Ishikawa (cell line): Measurements from ENCODE around the gene GART.

Experiments used
- EGR1 ChIP-seq: IDR thresholded peaks from 2 replicates; pipeline ENCODE4 v1.6.1; 2012
- RAD21 ChIP-seq: IDR thresholded peaks from 2 replicates; pipeline ENCODE4 v1.6.1; 2012; ENCODE audit warnings: low read depth
- TCF12 ChIP-seq: IDR thresholded peaks from 2 replicates; pipeline ENCODE4 v1.6.1; 2012; ENCODE audit warnings: low read depth
- TF ChIP-seq, protein P1 (sequence below): IDR thresholded peaks from 2 replicates; pipeline ENCODE4 v1.6.1; 2012
- TF ChIP-seq, protein P2 (sequence below): IDR thresholded peaks from 2 replicates; pipeline ENCODE4 v1.6.1; 2012; ENCODE audit warnings: low read depth, mild to moderate bottlenecking

DNA sequence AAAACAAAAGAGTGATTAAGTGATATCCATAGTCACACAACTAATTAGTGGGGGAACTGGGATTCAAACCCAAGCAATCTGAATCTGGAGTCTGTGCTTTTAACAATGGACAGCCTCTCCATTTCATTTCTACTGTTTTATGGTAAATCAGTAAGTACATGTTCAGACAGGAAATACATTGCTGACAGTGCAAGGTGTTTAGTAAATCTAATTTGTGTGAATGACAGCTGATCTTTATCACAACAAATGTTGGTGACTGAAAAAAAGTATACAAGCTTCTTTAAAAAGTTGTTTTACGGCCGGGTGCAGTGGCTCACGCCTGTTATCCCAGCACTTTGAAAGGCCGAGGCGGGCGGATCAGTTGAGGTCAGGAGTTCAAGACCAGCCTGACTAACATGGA is 26.0 kb upstream of the GART start:
- TF ChIP-seq RAD21 (no peak), TCF12 (no peak), EGR1 (no peak)
- TF ChIP-seq, protein P1, sequence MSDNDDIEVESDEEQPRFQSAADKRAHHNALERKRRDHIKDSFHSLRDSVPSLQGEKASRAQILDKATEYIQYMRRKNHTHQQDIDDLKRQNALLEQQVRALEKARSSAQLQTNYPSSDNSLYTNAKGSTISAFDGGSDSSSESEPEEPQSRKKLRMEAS: no peak
- TF ChIP-seq, protein P2, sequence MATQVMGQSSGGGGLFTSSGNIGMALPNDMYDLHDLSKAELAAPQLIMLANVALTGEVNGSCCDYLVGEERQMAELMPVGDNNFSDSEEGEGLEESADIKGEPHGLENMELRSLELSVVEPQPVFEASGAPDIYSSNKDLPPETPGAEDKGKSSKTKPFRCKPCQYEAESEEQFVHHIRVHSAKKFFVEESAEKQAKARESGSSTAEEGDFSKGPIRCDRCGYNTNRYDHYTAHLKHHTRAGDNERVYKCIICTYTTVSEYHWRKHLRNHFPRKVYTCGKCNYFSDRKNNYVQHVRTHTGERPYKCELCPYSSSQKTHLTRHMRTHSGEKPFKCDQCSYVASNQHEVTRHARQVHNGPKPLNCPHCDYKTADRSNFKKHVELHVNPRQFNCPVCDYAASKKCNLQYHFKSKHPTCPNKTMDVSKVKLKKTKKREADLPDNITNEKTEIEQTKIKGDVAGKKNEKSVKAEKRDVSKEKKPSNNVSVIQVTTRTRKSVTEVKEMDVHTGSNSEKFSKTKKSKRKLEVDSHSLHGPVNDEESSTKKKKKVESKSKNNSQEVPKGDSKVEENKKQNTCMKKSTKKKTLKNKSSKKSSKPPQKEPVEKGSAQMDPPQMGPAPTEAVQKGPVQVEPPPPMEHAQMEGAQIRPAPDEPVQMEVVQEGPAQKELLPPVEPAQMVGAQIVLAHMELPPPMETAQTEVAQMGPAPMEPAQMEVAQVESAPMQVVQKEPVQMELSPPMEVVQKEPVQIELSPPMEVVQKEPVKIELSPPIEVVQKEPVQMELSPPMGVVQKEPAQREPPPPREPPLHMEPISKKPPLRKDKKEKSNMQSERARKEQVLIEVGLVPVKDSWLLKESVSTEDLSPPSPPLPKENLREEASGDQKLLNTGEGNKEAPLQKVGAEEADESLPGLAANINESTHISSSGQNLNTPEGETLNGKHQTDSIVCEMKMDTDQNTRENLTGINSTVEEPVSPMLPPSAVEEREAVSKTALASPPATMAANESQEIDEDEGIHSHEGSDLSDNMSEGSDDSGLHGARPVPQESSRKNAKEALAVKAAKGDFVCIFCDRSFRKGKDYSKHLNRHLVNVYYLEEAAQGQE: no peak
